Activated naive CD4-positive, alpha-beta T cell treated with anti-CD3 and anti-CD28 coated beads, Interleukin-2, amount 50 U/mL, for 24 hours (primary cell): ENCODE data around the gene TRAK1.

Experiments used
- H3K27ac Mint-ChIP-seq: one replicate; pipeline ENCODE4 v1.8.0; 2021; ENCODE audit warnings: mild to moderate bottlenecking, mixed read lengths
- H3K27me3 Mint-ChIP-seq: one replicate; pipeline ENCODE4 v1.8.0; 2021; ENCODE audit warnings: mixed read lengths
- H3K36me3 Mint-ChIP-seq: one replicate; pipeline ENCODE4 v1.8.0; 2021; ENCODE audit warnings: mixed read lengths
- H3K4me1 Mint-ChIP-seq: one replicate; pipeline ENCODE4 v1.8.0; 2021; ENCODE audit warnings: mixed read lengths
- H3K4me3 Mint-ChIP-seq: one replicate; pipeline ENCODE4 v1.8.0; 2021; ENCODE audit warnings: mild to moderate bottlenecking, mixed read lengths
- H3K9me3 Mint-ChIP-seq: one replicate; pipeline ENCODE4 v1.8.0; 2021; ENCODE audit warnings: mixed read lengths

Gene TRAK1

DNA sequence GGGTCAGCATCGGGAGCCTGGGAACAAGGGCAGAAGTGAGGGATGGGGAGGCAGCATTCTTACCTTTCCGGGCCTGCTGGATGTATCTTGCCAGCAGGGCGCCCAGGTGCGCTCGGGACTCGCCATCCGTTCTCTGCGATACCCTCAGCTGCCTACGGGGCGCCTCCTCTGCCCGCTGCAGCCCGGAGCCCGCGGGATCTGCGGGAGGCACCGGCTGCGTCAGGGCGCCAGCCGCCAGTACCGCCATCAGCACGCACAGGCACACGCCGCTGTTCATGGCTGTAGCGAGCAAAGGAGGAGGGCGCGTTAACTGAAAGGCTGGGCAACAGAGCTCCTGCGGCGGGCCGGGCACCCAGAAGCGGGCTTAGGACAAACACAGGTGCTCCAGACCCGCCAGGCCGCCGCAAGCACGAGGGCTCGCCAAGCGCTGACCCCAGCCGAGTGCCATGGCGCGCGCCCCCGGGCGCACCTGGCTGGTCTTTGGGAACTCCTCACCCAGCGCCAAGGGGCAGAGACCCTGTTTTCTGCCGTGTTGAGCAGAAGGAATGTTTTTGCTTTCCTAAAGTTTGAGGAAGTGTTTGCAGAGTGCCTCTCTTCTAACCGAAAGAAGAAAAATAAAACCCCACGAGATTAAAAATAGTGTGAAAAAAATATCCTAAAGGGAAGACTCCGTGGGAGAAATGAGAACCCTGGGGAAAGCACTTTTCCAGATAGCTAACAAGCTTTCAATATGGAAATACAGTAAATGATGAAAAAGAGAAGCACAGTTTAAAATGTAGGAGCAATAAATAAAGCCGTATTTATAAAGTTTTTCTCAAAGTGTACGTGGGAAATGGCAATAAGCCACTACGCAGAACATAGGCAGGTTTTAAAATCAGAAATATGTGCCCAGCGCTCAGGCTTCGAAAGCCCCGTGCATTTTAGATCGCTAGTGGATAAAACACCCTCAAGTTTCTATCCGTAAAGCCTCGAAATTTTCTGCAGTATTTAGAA, 172.5 kb downstream of the TRAK1 start:
- Mint-ChIP-seq H3K27ac (no peak overlapping the region), H3K27me3 (peaks cover 39% of the 10 kb centered on the region), H3K36me3 (peaks cover 1% of the 10 kb centered on the region), H3K4me1 (peaks cover 10% of the 10 kb centered on the region), H3K4me3 (peak overlapping the region; percentile 61), H3K9me3 (no peaks in the 10 kb centered on the region)

DNA sequence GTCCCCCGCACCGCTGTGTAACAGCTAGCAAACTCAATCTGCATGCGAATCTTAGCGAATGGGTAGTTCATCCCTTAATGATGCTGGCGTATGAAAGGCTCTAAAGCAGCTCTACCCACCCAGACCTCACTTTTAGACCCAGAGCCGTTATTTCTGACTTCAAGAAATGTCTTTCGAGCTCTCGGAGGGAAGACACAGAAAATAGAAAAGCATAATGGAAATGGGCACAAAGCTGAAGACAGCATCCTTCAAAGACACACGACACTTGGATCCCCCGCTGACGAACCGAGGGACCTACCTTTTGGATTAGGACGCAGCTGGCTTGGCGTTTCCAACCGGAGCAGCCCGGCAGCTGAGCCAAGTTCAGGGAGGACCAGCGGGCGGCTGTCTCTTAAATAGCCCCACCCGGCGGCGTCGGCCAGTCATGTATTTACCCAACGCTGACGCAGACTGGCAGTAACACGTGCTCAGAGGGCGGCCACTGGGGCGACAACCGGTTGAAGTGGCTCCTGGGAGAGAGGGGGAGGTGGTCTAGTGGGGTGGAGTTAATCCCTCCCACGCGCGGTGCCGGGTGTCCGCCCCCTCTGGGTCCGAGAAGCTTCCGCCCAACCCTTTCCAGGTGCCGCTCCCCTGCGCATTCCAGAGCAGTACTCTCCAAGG, 173.4 kb downstream of the TRAK1 start:
- Mint-ChIP-seq H3K4me1 (peaks cover 10% of the 10 kb centered on the region), H3K4me3 (peak overlapping the region; percentile 68), H3K27ac (no peak overlapping the region), H3K9me3 (no peaks in the 10 kb centered on the region), H3K27me3 (peaks cover 43% of the 10 kb centered on the region), H3K36me3 (peaks cover 1% of the 10 kb centered on the region)

DNA sequence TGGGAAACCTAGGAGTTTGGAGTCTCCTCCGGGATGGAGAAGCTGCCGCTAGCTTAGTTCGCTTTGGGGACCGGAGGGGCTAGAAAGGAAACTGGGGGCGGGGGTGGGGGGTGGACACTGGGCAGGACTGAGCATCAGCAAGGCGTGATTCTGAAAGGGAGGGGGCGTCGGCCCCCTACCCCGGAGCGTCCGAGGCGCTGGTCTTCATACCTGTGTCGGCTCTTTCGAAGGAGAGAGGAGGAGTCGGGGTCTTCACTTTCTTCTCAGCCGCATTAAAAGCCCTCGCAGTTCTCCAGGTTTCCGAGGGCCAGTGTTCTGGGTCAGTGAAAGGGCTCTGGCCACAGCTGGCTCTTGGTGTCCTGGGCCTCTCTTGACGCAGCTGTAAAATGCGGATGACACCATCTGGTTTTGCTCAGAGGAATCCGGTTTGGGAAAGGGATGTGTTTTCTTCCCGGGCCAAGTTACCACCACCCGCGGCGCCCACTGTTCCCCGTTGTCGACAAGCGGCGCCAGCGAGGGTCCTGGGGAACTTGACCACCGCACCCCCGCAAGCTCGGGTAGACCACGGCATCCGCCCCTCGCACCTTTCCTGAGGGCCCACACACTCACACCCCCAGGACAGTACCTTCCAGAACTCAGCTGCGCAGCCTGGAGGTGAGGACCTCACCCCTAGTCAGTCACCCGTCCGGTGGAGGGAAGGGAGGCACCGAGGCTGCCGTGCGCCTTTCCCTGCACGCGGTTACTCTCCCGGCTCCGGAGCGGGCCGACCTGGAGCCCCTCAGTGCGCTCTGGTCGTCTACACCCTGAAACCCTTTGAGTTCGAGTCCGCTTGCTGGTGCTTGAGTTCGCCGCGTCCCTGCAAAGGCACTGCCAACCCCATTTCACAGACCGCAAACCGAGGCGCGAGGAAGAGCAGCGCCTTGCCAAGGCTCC, 174.2 kb downstream of the TRAK1 start:
- H3K4me1 Mint-ChIP-seq: peaks cover 10% of the 10 kb centered on the region
- no peak overlapping the region for H3K27ac Mint-ChIP-seq
- peaks cover 1% of the 10 kb centered on the region for H3K36me3 Mint-ChIP-seq
- peaks cover 42% of the 10 kb centered on the region for H3K27me3 Mint-ChIP-seq
- no peak overlapping the region for H3K4me3 Mint-ChIP-seq
- H3K9me3 Mint-ChIP-seq: no peaks in the 10 kb centered on the region

DNA sequence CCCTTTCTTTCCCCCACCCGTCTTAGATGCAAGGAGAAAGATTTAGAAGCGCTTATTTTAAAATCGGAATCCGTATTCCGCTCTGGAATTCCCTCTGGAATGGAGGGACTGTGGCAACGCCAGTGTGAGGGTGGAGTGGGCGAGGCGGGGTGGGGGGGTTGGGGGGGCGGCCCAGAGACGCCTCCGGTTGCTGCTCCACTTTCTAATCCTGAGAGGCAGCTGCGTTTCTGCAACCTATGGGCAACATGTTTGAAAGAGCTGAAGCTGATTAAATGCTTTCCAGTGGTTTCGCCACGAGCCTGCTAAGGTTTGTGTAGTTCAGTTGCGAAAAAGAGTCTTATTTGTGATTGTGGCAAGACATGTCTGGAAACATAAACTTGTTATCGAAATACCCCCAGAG, 174.9 kb downstream of the TRAK1 start, which contains the start of gene CCK:
TSS of gene CCK (minus strand) at position 101 of the 400 bp plus-strand sequence. CDS start 2,555 bp downstream, outside the sequence.
- Mint-ChIP-seq H3K4me3 (no peak within 1 kb of the TSS), H3K9me3 (peaks cover 6% of the 10 kb centered on the region), H3K36me3 (peaks cover 1% of the 10 kb centered on the region), H3K27me3 (peaks cover 41% of the 10 kb centered on the region), H3K4me1 (peaks cover 10% of the 10 kb centered on the region), H3K27ac (no peak within 1 kb of the TSS)

DNA sequence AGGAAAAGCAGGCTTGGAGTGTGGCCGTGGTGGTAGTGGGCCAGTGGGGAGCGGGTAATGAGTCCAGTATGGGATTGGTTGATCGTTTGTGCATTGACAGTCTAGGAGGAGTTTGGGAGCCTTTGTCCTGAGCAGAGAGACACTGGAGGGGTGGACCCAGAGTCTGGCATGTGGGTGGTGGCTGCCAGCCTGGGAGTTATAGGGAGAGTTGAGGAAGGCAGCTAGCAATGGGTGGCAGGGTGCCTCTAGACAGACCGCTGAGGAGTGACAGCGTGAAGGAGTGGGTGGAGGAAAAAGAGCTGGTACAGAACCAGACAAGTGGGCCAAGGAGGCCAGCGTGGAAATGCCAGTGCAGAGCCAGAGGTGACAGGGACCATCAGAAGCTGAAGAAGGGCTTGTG, 176.7 kb downstream of the TRAK1 start:
- H3K4me1 Mint-ChIP-seq: peaks cover 10% of the 10 kb centered on the region
- H3K27ac Mint-ChIP-seq: no peak overlapping the region
- peaks cover 33% of the 10 kb centered on the region for H3K27me3 Mint-ChIP-seq
- no peak overlapping the region for H3K4me3 Mint-ChIP-seq
- peaks cover 1% of the 10 kb centered on the region for H3K36me3 Mint-ChIP-seq
- H3K9me3 Mint-ChIP-seq: peaks cover 13% of the 10 kb centered on the region

DNA sequence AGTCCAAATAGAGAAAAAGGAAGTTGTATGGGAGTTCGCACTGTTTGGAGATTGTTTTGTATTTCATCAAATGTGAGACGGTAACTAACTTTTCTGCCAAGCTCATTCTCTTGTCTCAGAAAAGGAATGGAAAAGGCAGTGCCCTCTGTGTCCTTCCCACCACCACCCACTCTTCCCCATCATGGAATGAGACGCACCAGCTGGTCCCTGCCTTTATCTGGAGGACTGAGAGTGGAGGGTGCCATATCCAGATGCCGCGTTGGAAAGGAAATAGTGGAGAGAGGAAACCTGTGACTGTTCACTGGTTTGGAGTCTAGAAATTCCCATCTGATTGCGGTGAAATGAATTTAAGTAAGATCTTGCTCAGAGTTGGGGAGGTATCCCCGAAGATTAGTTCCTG, 178.5 kb downstream of the TRAK1 start:
- H3K9me3 Mint-ChIP-seq: peaks cover 13% of the 10 kb centered on the region
- H3K27me3 Mint-ChIP-seq: peaks cover 22% of the 10 kb centered on the region
- no peak overlapping the region for H3K4me3 Mint-ChIP-seq
- no peak overlapping the region for H3K27ac Mint-ChIP-seq
- peaks cover 1% of the 10 kb centered on the region for H3K36me3 Mint-ChIP-seq
- H3K4me1 Mint-ChIP-seq: peaks cover 1% of the 10 kb centered on the region

DNA sequence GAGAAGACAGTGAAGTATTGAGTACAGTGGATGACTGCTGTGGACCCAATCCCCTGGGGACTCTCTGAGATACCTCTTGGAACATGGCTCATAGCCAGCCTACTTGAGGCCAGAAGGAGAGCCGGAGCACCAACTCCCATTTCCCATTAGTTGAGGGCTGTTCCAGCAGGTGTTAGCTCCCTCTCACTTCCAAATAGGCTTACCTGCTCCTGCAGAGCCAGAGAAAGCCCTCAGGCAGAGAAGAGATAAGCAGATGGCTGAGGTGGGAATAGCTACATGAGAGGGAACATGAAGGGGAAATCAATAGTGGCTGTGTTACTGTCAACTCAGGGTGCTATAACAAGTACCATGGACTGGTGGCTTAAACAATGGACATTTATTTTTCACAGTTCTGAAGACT, 179.4 kb downstream of the TRAK1 start:
- peaks cover 13% of the 10 kb centered on the region for H3K9me3 Mint-ChIP-seq
- peaks cover 1% of the 10 kb centered on the region for H3K36me3 Mint-ChIP-seq
- peaks cover 19% of the 10 kb centered on the region for H3K27me3 Mint-ChIP-seq
- no peaks in the 10 kb centered on the region for H3K4me1 Mint-ChIP-seq
- H3K27ac Mint-ChIP-seq: no peak overlapping the region
- H3K4me3 Mint-ChIP-seq: no peak overlapping the region

DNA sequence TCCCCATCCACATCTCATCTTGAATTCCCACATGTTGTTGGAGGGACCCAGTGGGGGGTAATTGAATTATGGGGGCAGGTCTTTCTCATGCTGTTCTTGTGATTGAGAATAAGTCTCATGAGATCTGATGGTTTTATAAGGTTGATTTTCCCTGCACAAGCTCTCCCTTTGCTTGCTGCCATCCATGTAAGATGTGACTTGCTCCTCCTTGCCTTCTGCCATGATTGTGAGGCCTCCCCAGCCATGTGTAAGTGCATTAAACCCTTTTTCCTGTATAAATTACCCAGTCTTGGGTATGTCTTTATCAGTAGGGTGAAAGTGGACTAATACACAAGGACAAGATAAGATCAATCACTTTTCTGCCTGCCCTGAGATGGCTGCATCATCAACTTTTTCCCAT, 180.6 kb downstream of the TRAK1 start:
- H3K36me3 Mint-ChIP-seq: peaks cover 1% of the 10 kb centered on the region
- no peaks in the 10 kb centered on the region for H3K4me1 Mint-ChIP-seq
- H3K4me3 Mint-ChIP-seq: no peak overlapping the region
- H3K27me3 Mint-ChIP-seq: peaks cover 14% of the 10 kb centered on the region
- H3K9me3 Mint-ChIP-seq: peaks cover 13% of the 10 kb centered on the region
- no peak overlapping the region for H3K27ac Mint-ChIP-seq

DNA sequence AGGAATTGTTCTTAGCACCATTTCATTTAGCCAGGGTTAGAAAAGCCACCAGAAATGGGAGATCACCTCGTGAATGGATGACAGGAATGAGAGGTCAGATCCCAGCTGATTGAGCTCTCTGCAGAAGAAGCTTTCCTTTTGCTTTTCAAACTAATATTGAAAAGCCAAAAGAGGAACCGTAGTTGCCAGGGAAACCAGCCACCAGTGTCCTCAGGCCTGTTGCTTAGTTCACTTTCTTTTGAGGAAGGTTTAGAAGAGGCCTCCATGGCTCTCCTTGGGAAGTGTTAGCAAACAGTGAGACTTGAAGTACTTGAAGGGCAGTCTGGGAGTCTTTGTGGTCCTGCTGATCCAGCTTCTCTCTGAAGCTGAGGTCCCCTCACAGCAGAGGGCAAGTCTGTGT, 182.2 kb downstream of the TRAK1 start:
- H3K9me3 Mint-ChIP-seq: peaks cover 13% of the 10 kb centered on the region

DNA sequence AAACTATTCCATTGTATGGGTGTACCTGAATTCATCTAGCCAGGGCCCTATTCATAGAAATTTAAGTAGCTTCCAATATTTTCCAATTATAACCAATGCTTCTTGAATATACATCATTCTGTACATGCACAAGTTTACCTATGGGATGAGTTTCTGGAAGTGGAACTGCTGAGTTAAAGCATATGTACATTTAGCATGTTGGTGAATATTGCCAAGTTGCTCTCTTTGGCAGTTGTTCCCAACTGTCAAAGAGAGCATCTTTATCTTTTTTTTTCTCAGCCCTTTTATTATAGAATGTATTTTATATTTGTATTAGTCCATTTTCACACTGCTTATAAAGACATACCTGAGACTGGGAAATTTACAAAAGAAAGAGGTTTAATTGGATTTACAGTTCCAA, 183.1 kb downstream of the TRAK1 start:
- H3K27ac Mint-ChIP-seq: no peak overlapping the region
- H3K36me3 Mint-ChIP-seq: peaks cover 3% of the 10 kb centered on the region
- H3K27me3 Mint-ChIP-seq: peaks cover 4% of the 10 kb centered on the region
- H3K4me3 Mint-ChIP-seq: no peak overlapping the region
- no peaks in the 10 kb centered on the region for H3K4me1 Mint-ChIP-seq
- peaks cover 17% of the 10 kb centered on the region for H3K9me3 Mint-ChIP-seq

More for the DNA sequence above, 182.2 kb downstream of the TRAK1 start:
- Mint-ChIP-seq H3K4me1 (no peaks in the 10 kb centered on the region), H3K27me3 (peaks cover 6% of the 10 kb centered on the region), H3K4me3 (no peak overlapping the region), H3K27ac (no peak overlapping the region), H3K36me3 (no peaks in the 10 kb centered on the region)

DNA sequence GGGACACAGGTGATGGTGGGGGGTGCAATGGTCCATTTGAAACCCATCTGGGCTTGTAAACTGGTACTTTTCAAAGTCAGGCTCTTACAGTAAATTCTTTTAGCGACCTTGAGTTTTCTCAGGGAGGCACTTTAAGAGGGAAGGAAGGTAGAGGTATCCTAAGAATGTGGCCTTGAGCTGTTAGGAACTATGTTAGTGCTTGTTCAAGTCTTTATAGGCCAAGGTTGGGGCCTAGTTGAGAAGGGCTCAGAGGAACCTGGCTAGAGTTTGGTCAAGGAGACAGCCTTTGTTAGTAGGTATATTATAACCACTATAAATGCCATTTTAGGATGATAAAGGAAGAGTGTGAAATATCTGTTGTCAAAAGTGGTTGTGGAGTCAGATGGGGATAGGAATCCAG, 184.1 kb downstream of the TRAK1 start:
- no peaks in the 10 kb centered on the region for H3K4me1 Mint-ChIP-seq
- peaks cover 7% of the 10 kb centered on the region for H3K36me3 Mint-ChIP-seq
- peaks cover 2% of the 10 kb centered on the region for H3K27me3 Mint-ChIP-seq
- H3K9me3 Mint-ChIP-seq: peaks cover 20% of the 10 kb centered on the region
- no peak overlapping the region for H3K27ac Mint-ChIP-seq
- no peak overlapping the region for H3K4me3 Mint-ChIP-seq
